ENCODE data around the gene RTKN. TPM values are rescaled to one million over a fixed set of nuclear protein-coding genes. Genes with fewer than 3 reads are reported as not detected.

RTKN gene
- total and polyA plus RNA-seq, 10 of the 15 experiments (the other 5 are each of a cell fraction or from before 2014, with no cell fraction given) = 0.50 to 12.3 (median 5.4) TPM

GRCh38 chr2:74464406-74464805 lies 22.7 kb upstream of the RTKN start:
- Histone ChIP-seq H3K36me3 (ENCODE audit: control insufficient read depth in 2 of 2, insufficient read depth in 2 of 2, low read length in 1 of 2) (peaks cover 2 to 4% of the 10 kb centered on the region in 2 experiments; a peak in 3 of 4 replicates), H3K9me3 (replicated peaks; ENCODE audit: control insufficient read depth, insufficient read depth, low read length) (no peaks in the 10 kb centered on the region), H3K27me3 (replicated peaks in 1 of 2; ENCODE audit: control insufficient read depth in 2 of 2, insufficient read depth in 2 of 2, low read length in 1 of 2) (no peaks in the 10 kb centered on the region), H3K79me2 (ENCODE audit: control insufficient read depth, insufficient read depth, low read length) (peaks cover 24% of the 10 kb centered on the region), H3K4me1 (ENCODE audit: control insufficient read depth, insufficient read depth, low read length) (peaks cover 6% of the 10 kb centered on the region), H2AFZ (ENCODE audit: control insufficient read depth, low read depth, low read length) (no peak overlapping the region), H3K9ac (ENCODE audit: control insufficient read depth, insufficient read depth, low read length) (peak overlapping the region; percentile 88), H3K4me2 (ENCODE audit: control insufficient read depth, insufficient read depth) (peak overlapping the region; percentile 100), H3K4me3 (peak overlapping the region; percentile 91), H3K27ac (ENCODE audit: control insufficient read depth, insufficient read depth) (peak overlapping the region; percentile 73), H4K20me1 (ENCODE audit: control insufficient read depth, insufficient read depth) (no peaks in the 10 kb centered on the region)
- RAD21 ChIA-PET (ENCODE audit: unreplicated experiment) = no interaction called here
- BruUV-seq (replicated peaks) = no TSS peak
- ATAC-seq (peak; percentile 19), DNase-seq (ENCODE audit: low read depth, low spot score) (no peak), FAIRE-seq (no peak)
- WGBS (ENCODE audit: insufficient coverage, insufficient replicate concordance, low lambda C conversion rate, missing lambda C conversion rate) = under 1% methylated on average over 13 of the region's 13 CpGs
- in situ Hi-C loops (cut with MboI) (no loop called here), intact Hi-C loops (cut with micrococcal nuclease; ENCODE audit: unreplicated experiment) (no loop called here)
- no peak for TF ChIP-seq ZNF207 (IDR thresholded peaks at IDR 0.05; ENCODE audit: borderline replicate concordance)
- TF ChIP-seq BCL11A (IDR thresholded peaks at IDR 0.05; ENCODE audit: low read depth, low read length) = no peak
- no peak for TF ChIP-seq ATF2 (IDR thresholded peaks at IDR 0.05; ENCODE audit: low read length)
- no peak for TF ChIP-seq ASH2L (IDR thresholded peaks at IDR 0.05; ENCODE audit: borderline replicate concordance, low read depth)
- TF ChIP-seq GABPA (IDR thresholded peaks at IDR 0.05; ENCODE audit: low read depth) = no peak
- TF ChIP-seq NFIC (IDR thresholded peaks at IDR 0.05; ENCODE audit: low read depth, low read length) = no peak
- TF ChIP-seq PAX5 (IDR thresholded peaks at IDR 0.05; ENCODE audit: borderline replicate concordance, low read depth, low read length) = no peak
- no peak for TF ChIP-seq ZBTB11 (CRISPR knock-in tag; IDR thresholded peaks at IDR 0.05)
- no peak for TF ChIP-seq NRF1 (conservative IDR thresholded peaks at IDR 0.05; ENCODE audit: low read depth, low read length)
- no peak for TF ChIP-seq ZNF384 (IDR thresholded peaks at IDR 0.05; ENCODE audit: borderline replicate concordance, low read depth, low read length)
- SMC1A ChIA-PET (ENCODE audit: uncharacterized antibody, unreplicated experiment) = interaction anchor here (0.6 kb wide), 1 partner anchor 57 kb away, joined by 3 read pairs; no protein-coding TSS in a partner anchor
- POLR2A ChIA-PET = interaction anchor here (0.6 to 1.6 kb wide), 4 partner anchors 10 to 66 kb away, joined by 3 to 5 read pairs (median 4); partner anchors contain the start of gene INO80B
- CTCF ChIA-PET = interaction anchor here (1.4 kb wide), 1 partner anchor 39 kb away, joined by 5 read pairs; no protein-coding TSS in a partner anchor
